Liver (tissue), 9 donors: ENCODE data around the gene GFRA1. TPM values are rescaled to one million over a fixed set of nuclear protein-coding genes. Genes with fewer than 3 reads are reported as not detected.

Source experiments
- DNase-seq: peaks from one replicate; pipeline ENCODE4 v3.0.0-alpha.2; 2017; ENCODE audit warnings: low spot score
- H3K27ac ChIP-seq, 2 donors: one replicate each; pipeline ENCODE4 v1.7.0; 2013; ENCODE audit warnings: inconsistent platforms in 2 of 2, low read length in 2 of 2, control low read depth in 1 of 2, low read depth in 1 of 2, mild to moderate bottlenecking in 1 of 2
- H3K27me3 ChIP-seq, 4 donors: one replicate each; pipeline versions ENCODE4 v1.6.1 to v1.7.0; 2013; ENCODE audit warnings: low read length in 3 of 4, inconsistent platforms in 1 of 4, mild to moderate bottlenecking in 1 of 4, moderate library complexity in 1 of 4; ENCODE audit not compliant: control insufficient read depth in 4 of 4, insufficient read depth in 4 of 4
- H3K36me3 ChIP-seq, 4 donors: one replicate each; pipeline versions ENCODE4 v1.6.1 to v1.7.0; 2013; ENCODE audit warnings: low read length in 3 of 4, mild to moderate bottlenecking in 3 of 4, low read depth in 1 of 4, moderate library complexity in 1 of 4; ENCODE audit not compliant: control insufficient read depth in 4 of 4, insufficient read depth in 3 of 4
- H3K4me1 ChIP-seq, 4 donors: one replicate each; pipeline versions ENCODE4 v1.6.1 to v1.7.0; 2013; ENCODE audit warnings: low read length in 3 of 4, mild to moderate bottlenecking in 3 of 4, moderate library complexity in 1 of 4; ENCODE audit not compliant: control insufficient read depth in 4 of 4, insufficient read depth in 4 of 4
- H3K4me3 ChIP-seq, 3 donors: one replicate each; pipeline versions ENCODE4 v1.6.1 to v1.7.0; 2013; ENCODE audit warnings: low read length in 3 of 3, control low read depth in 1 of 3, low read depth in 1 of 3, mild to moderate bottlenecking in 1 of 3
- H3K9ac ChIP-seq, 2 donors: one replicate each; pipeline ENCODE4 v1.7.0; 2013; ENCODE audit warnings: low read length in 2 of 2, mild to moderate bottlenecking in 2 of 2, moderate library complexity in 2 of 2, control low read depth in 1 of 2, low read depth in 1 of 2
- H3K9me3 ChIP-seq, 4 donors: one replicate each; pipeline versions ENCODE4 v1.6.1 to v1.7.0; 2013; ENCODE audit warnings: low read length in 3 of 4; ENCODE audit not compliant: control insufficient read depth in 4 of 4
- CTCF ChIP-seq: fragments of 150-350 bp; IDR thresholded peaks from 2 replicates; pipeline ENCODE4 v1.5.1; 2017; ENCODE audit warnings: improper control_type of control experiment, low read depth, low read length; ENCODE audit not compliant: missing input control
- EGR1 ChIP-seq, 2 donors: IDR thresholded peaks; 2 replicates each; pipeline ENCODE4 v1.6.1; 2016 to 2018; ENCODE audit warnings: antibody characterized with exemption in 2 of 2, low read depth in 2 of 2
- FOXA1 ChIP-seq: IDR thresholded peaks from 2 replicates; pipeline ENCODE4 v1.6.1; 2016; ENCODE audit warnings: antibody characterized with exemption
- FOXA2 ChIP-seq: IDR thresholded peaks from 2 replicates; pipeline ENCODE4 v1.6.1; 2016; ENCODE audit warnings: antibody characterized with exemption
- GABPA ChIP-seq, 2 donors: IDR thresholded peaks in 1 of 2; conservative IDR thresholded peaks in 1 of 2; 2 replicates each; pipeline ENCODE4 v1.6.1; 2016; ENCODE audit warnings: antibody characterized with exemption in 2 of 2, mild to moderate bottlenecking in 1 of 2, moderate library complexity in 1 of 2
- HNF4A ChIP-seq, 2 donors: conservative IDR thresholded peaks; 2 replicates each; pipeline ENCODE4 v1.6.1; 2016; ENCODE audit warnings: antibody characterized with exemption in 2 of 2, mild to moderate bottlenecking in 2 of 2
- HNF4G ChIP-seq: IDR thresholded peaks from 2 replicates; pipeline ENCODE4 v1.6.1; 2016; ENCODE audit warnings: antibody characterized with exemption
- JUND ChIP-seq, 2 donors: IDR thresholded peaks; 2 replicates each; pipeline ENCODE4 v1.6.1; 2016; ENCODE audit warnings: antibody characterized with exemption in 2 of 2
- NR2F2 ChIP-seq: IDR thresholded peaks from 2 replicates; pipeline ENCODE4 v1.6.1; 2016; ENCODE audit warnings: antibody characterized with exemption
- RAD21 ChIP-seq, 2 donors: IDR thresholded peaks; 2 replicates each; pipeline ENCODE4 v1.6.1; 2016; ENCODE audit warnings: antibody characterized with exemption in 2 of 2, mild to moderate bottlenecking in 2 of 2
- RXRA ChIP-seq, 2 donors: IDR thresholded peaks; 2 replicates each; pipeline ENCODE4 v1.6.1; 2017 to 2018; ENCODE audit warnings: antibody characterized with exemption in 2 of 2, mild to moderate bottlenecking in 1 of 2
- SP1 ChIP-seq: IDR thresholded peaks from 2 replicates; pipeline ENCODE4 v1.6.1; 2018; ENCODE audit warnings: antibody characterized with exemption, mild to moderate bottlenecking
- TAF1 ChIP-seq: conservative IDR thresholded peaks from 2 replicates; pipeline ENCODE4 v1.6.1; 2016; ENCODE audit warnings: antibody characterized with exemption, mild to moderate bottlenecking
- YY1 ChIP-seq: IDR thresholded peaks from 2 replicates; pipeline ENCODE4 v1.6.1; 2016; ENCODE audit warnings: antibody characterized with exemption, mild to moderate bottlenecking
- WGBS: extraction: QIAGEN DNeasy Blood & Tissue Kit; methylation state at CpG from one replicate; pipeline ENCODE4 v1.1.7; 2013; 5-methylcytosine and 5-hydroxymethylcytosine counted together
- polyA plus RNA-seq, 2 donors: library from polyadenylated mRNA; stranded (reverse) in 1 of 2; unstranded in 1 of 2; fragments of 200-250 nt in 1 of 2; fragments of >200 nt in 1 of 2; fragmentation: Nextera tagmentation in 1 of 2; extraction: Ambion mirVana in 1 of 2; gene quantifications; one replicate each; pipeline versions ENCODE4 v1.2.1 to v1.2.3, GENCODE V29; 2013 to 2015
- total RNA-seq, 2 donors: library from RNA; depleted of rRNA; stranded (reverse); fragments of >200 nt; gene quantifications; one replicate each; pipeline ENCODE4 v1.2.3, GENCODE V29; 2014
- TF ChIP-seq, protein P1 (sequence below): IDR thresholded peaks from 2 replicates; pipeline ENCODE4 v1.6.1; 2016; ENCODE audit warnings: antibody characterized with exemption
- TF ChIP-seq, protein P2 (sequence below): IDR thresholded peaks from 2 replicates; pipeline ENCODE4 v1.6.1; 2016; ENCODE audit warnings: antibody characterized with exemption, mild to moderate bottlenecking
- donor health status: healthy.
- donor health status: healthy.
- donor health status: healthy.
- donor health status: healthy.
- donor health status: healthy.

The GFRA1 gene
- total and polyA plus RNA-seq, 4 donors = 14.2 to 53.6 (median 17.8) TPM

DNA sequence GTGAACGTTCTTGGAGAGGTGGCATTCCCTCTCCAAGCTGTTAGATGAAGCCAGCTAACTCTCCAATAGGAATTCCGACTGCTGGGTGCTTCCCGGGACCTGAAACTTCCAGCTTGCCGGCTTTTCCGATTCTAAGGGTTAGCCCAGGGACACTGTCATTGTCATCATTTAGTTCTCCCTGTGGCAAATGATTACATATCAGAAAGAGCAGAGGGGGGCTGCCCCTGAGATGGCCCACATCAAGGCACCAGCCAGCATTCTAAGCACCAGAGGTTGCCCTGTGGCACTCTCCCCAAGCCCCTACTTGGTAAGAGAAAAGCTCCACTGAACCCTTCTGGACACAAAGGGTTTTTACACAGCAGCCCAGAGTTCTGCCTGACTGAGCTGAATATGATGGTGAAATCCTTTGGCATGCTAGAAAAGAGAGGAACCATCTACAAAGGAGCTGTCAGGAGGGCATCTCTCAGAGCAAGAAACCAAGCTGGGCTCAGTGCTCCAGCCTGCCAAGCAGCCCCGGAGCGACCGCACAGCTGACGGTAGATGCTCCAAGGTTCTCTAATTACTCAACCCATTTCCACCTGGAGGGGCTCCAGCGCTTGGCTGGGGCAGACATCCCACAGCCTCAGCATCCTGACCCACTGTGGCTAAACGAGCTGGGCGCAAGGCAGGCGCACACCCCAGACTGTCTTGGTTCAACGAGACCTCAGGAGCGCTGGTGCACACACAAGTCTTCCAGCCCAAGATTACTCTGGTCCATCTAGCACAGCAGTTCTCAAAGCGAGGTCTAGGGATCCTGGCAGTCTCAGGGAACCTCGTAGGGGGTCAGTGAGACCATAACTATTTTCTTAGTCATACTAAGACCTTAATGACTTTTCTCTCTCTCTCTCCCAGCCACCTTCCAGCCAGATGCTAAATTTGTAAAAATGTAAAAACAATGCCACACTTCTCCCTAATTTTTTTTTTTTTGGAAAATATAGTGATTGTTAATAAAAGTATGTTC lies 160.5 kb downstream of the GFRA1 start:
- Histone ChIP-seq H3K36me3 (no peaks in the 10 kb centered on the region), H3K4me1 (peaks cover 0 to 18% (median 8%) of the 10 kb centered on the region in 4 donors), H3K9ac (no peak overlapping the region), H3K4me3 (no peak overlapping the region), H3K9me3 (no peaks in the 10 kb centered on the region), H3K27ac (no peak overlapping the region), H3K27me3 (no peaks in the 10 kb centered on the region)
- no peak for DNase-seq
- no peak for TF ChIP-seq FOXA1
- TF ChIP-seq RXRA (IDR thresholded peaks at IDR 0.05) = no peak
- no peak for TF ChIP-seq RAD21 (IDR thresholded peaks at IDR 0.05)
- TF ChIP-seq, protein P1, sequence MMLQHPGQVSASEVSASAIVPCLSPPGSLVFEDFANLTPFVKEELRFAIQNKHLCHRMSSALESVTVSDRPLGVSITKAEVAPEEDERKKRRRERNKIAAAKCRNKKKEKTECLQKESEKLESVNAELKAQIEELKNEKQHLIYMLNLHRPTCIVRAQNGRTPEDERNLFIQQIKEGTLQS = no peak
- TF ChIP-seq FOXA2 = no peak
- no peak for TF ChIP-seq HNF4A (conservative IDR thresholded peaks at IDR 0.05)
- no peak for TF ChIP-seq EGR1 (IDR thresholded peaks at IDR 0.05; ENCODE audit: low read depth in 2 of 2)
- no peak for TF ChIP-seq GABPA (IDR thresholded peaks at IDR 0.05 in 1 of 2, conservative IDR thresholded peaks at IDR 0.05 in 1 of 2)
- TF ChIP-seq YY1 = no peak
- TF ChIP-seq TAF1 = no peak
- TF ChIP-seq HNF4G = no peak
- no peak for TF ChIP-seq NR2F2
- TF ChIP-seq JUND (IDR thresholded peaks at IDR 0.05) = no peak
- TF ChIP-seq, protein P2, sequence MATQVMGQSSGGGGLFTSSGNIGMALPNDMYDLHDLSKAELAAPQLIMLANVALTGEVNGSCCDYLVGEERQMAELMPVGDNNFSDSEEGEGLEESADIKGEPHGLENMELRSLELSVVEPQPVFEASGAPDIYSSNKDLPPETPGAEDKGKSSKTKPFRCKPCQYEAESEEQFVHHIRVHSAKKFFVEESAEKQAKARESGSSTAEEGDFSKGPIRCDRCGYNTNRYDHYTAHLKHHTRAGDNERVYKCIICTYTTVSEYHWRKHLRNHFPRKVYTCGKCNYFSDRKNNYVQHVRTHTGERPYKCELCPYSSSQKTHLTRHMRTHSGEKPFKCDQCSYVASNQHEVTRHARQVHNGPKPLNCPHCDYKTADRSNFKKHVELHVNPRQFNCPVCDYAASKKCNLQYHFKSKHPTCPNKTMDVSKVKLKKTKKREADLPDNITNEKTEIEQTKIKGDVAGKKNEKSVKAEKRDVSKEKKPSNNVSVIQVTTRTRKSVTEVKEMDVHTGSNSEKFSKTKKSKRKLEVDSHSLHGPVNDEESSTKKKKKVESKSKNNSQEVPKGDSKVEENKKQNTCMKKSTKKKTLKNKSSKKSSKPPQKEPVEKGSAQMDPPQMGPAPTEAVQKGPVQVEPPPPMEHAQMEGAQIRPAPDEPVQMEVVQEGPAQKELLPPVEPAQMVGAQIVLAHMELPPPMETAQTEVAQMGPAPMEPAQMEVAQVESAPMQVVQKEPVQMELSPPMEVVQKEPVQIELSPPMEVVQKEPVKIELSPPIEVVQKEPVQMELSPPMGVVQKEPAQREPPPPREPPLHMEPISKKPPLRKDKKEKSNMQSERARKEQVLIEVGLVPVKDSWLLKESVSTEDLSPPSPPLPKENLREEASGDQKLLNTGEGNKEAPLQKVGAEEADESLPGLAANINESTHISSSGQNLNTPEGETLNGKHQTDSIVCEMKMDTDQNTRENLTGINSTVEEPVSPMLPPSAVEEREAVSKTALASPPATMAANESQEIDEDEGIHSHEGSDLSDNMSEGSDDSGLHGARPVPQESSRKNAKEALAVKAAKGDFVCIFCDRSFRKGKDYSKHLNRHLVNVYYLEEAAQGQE = no peak
- no peak for TF ChIP-seq SP1
- no peak for TF ChIP-seq CTCF
- 89% methylated on average over 17 of the region's 17 CpGs for WGBS

- 86% methylated on average over 11 of the region's 11 CpGs for WGBS
- H3K9me3 ChIP-seq = no peaks in the 10 kb centered on the region
- no peaks in the 10 kb centered on the region for H3K27me3 ChIP-seq
- no peak overlapping the region for H3K27ac ChIP-seq
- H3K4me1 ChIP-seq = peaks cover 0 to 18% (median 8%) of the 10 kb centered on the region in 4 donors
- no peaks in the 10 kb centered on the region for H3K36me3 ChIP-seq
- H3K4me3 ChIP-seq = no peak overlapping the region
- H3K9ac ChIP-seq = no peak overlapping the region
- no peak for DNase-seq
- TF ChIP-seq FOXA1 = no peak
- TF ChIP-seq NR2F2 = no peak
- TF ChIP-seq RXRA (IDR thresholded peaks at IDR 0.05) = no peak
- no peak for TF ChIP-seq EGR1 (IDR thresholded peaks at IDR 0.05; ENCODE audit: low read depth in 2 of 2)
- TF ChIP-seq CTCF = no peak
- no peak for TF ChIP-seq GABPA (IDR thresholded peaks at IDR 0.05 in 1 of 2, conservative IDR thresholded peaks at IDR 0.05 in 1 of 2)
- no peak for TF ChIP-seq JUND (IDR thresholded peaks at IDR 0.05)
- TF ChIP-seq, protein P2 = no peak
- no peak for TF ChIP-seq SP1
- TF ChIP-seq FOXA2 = no peak
- no peak for TF ChIP-seq HNF4A (conservative IDR thresholded peaks at IDR 0.05)
- TF ChIP-seq, protein P1 = no peak
- no peak for TF ChIP-seq RAD21 (IDR thresholded peaks at IDR 0.05)
- TF ChIP-seq TAF1 = no peak
These were observed 161.4 kb downstream of the GFRA1 start for GRCh38 chr10:116111483-116112095.
